Measurements from ENCODE around the gene RBMXL3. TPM values are rescaled to one million over a fixed set of nuclear protein-coding genes. Genes with fewer than 3 reads are reported as not detected.

Gene RBMXL3
- total and polyA plus RNA-seq, 2 of the 13 experiments (the other 11 are each of a cell fraction or from before 2014, with no cell fraction given), result not detected

GRCh38 chrX:115178473-115178872 lies 10.7 kb upstream of the RBMXL3 start:
- FAIRE-seq (no peak), DNase-seq (ENCODE audit: low spot score) (no peak), ATAC-seq (no peak)
- no peaks in the 10 kb centered on the region for H3K9me3 ChIP-seq (ENCODE audit: low read length)
- POLR2A ChIA-PET, result no interaction called here
- no peak overlapping the region for H2AFZ ChIP-seq (ENCODE audit: low read length)
- no peak overlapping the region for H3K9ac ChIP-seq (ENCODE audit: insufficient read depth, low read depth, low read length)
- H3K27me3 ChIP-seq (ENCODE audit: control insufficient read depth in 1 of 2, insufficient read depth in 2 of 2, low read length in 2 of 2), result no peaks in the 10 kb centered on the region
- TF ChIP-seq ZFP82 (CRISPR knock-in tag; IDR thresholded peaks at IDR 0.05; ENCODE audit: borderline replicate concordance) (no peak), TCF12 (IDR thresholded peaks at IDR 0.05) (no peak), TCF12 (CRISPR knock-in tag; IDR thresholded peaks at IDR 0.05) (no peak), ZSCAN20 (CRISPR knock-in tag; IDR thresholded peaks at IDR 0.05; ENCODE audit: borderline replicate concordance) (no peak), CEBPG (CRISPR knock-in tag; IDR thresholded peaks at IDR 0.05) (no peak), PATZ1 (CRISPR knock-in tag; IDR thresholded peaks at IDR 0.05) (no peak)
- no peak overlapping the region for H3K4me3 ChIP-seq (replicated peaks in 1 of 3; ENCODE audit: insufficient read depth in 1 of 3, low read depth in 2 of 3, low read length in 3 of 3)
- H4K20me1 ChIP-seq (ENCODE audit: insufficient read depth, low read length), result no peaks in the 10 kb centered on the region
- no peak overlapping the region for H3K4me2 ChIP-seq (ENCODE audit: low read depth, low read length)
- H3K36me3 ChIP-seq (replicated peaks in 1 of 2; ENCODE audit: control insufficient read depth in 1 of 2, insufficient read depth in 2 of 2, low read length in 2 of 2), result no peaks in the 10 kb centered on the region
- intact Hi-C loops (cut with micrococcal nuclease; ENCODE audit: unreplicated experiment), result no loop called here
- BruUV-seq (replicated peaks), result no TSS peak
- in situ Hi-C loops (cut with HindIII; ENCODE audit: extremely low pct_ligation_motif_present, low pct_unique_long_range_greater_than_20kb), result no loop called here
- CTCF ChIA-PET (ENCODE audit: low intra/inter-chr PET ratio, low total read pairs), result no interaction called here
- WGBS (ENCODE audit: low lambda C conversion rate), result 0% methylated on average over 1 of the region's 1 CpG
- H3K27ac ChIP-seq (ENCODE audit: extremely low read length, insufficient read depth, low read length), result no peak overlapping the region
- H3K79me2 ChIP-seq (ENCODE audit: insufficient read depth, low read length), result no peaks in the 10 kb centered on the region
- no peaks in the 10 kb centered on the region for H3K4me1 ChIP-seq (ENCODE audit: insufficient read depth, low read length)

- no peak overlapping the region for H3K9ac ChIP-seq (ENCODE audit: insufficient read depth, low read depth, low read length)
- no peaks in the 10 kb centered on the region for H3K9me3 ChIP-seq (ENCODE audit: low read length)
- CTCF ChIA-PET (ENCODE audit: low intra/inter-chr PET ratio, low total read pairs), result no interaction called here
- FAIRE-seq, result no peak
- no peak for ATAC-seq
- H2AFZ ChIP-seq (ENCODE audit: low read length), result no peak overlapping the region
- no peak overlapping the region for H3K4me3 ChIP-seq (replicated peaks in 1 of 3; ENCODE audit: insufficient read depth in 1 of 3, low read depth in 2 of 3, low read length in 3 of 3)
- H3K4me1 ChIP-seq (ENCODE audit: insufficient read depth, low read length), result no peaks in the 10 kb centered on the region
- no peaks in the 10 kb centered on the region for H3K36me3 ChIP-seq (replicated peaks in 1 of 2; ENCODE audit: control insufficient read depth in 1 of 2, insufficient read depth in 2 of 2, low read length in 2 of 2)
- no peaks in the 10 kb centered on the region for H4K20me1 ChIP-seq (ENCODE audit: insufficient read depth, low read length)
- H3K79me2 ChIP-seq (ENCODE audit: insufficient read depth, low read length), result no peaks in the 10 kb centered on the region
- TF ChIP-seq ZBTB38 (CRISPR knock-in tag; IDR thresholded peaks at IDR 0.05), result no peak
- TF ChIP-seq CREB1 (IDR thresholded peaks at IDR 0.05), result peak; percentile 83
- TF ChIP-seq CREB1 (CRISPR knock-in tag; IDR thresholded peaks at IDR 0.05), result no peak
- BruUV-seq (replicated peaks), result no TSS peak
- intact Hi-C loops (cut with micrococcal nuclease; ENCODE audit: unreplicated experiment), result no loop called here
- no peak overlapping the region for H3K27ac ChIP-seq (ENCODE audit: extremely low read length, insufficient read depth, low read length)
- H3K27me3 ChIP-seq (ENCODE audit: control insufficient read depth in 1 of 2, insufficient read depth in 2 of 2, low read length in 2 of 2), result no peaks in the 10 kb centered on the region
- no peak for DNase-seq (ENCODE audit: low spot score)
- in situ Hi-C loops (cut with HindIII; ENCODE audit: extremely low pct_ligation_motif_present, low pct_unique_long_range_greater_than_20kb), result no loop called here
- WGBS (ENCODE audit: low lambda C conversion rate), result 11% methylated on average over 2 of the region's 2 CpGs
- no peak overlapping the region for H3K4me2 ChIP-seq (ENCODE audit: low read depth, low read length)
- POLR2A ChIA-PET, result no interaction called here
These were observed 5.2 kb upstream of the RBMXL3 start for GRCh38 chrX:115183980-115184379.

Measured in HepG2 (cell line).